ENCODE data around the gene MPRIP. TPM values are rescaled to one million over a fixed set of nuclear protein-coding genes. Genes with fewer than 3 reads are reported as not detected.

MPRIP gene
- total and polyA plus RNA-seq, 2 donors (not counting 3 experiments of a cell fraction or from before 2014, with no cell fraction given) = 94.6 to 246 TPM

GRCh38 chr17:17104494-17104893, 62.2 kb downstream of the MPRIP start:
- no TSS peak for BruUV-seq (replicated peaks)
- no peaks in the 10 kb centered on the region for H3K9me1 ChIP-seq (replicated peaks; ENCODE audit: control insufficient read depth, extremely low read depth, insufficient read depth, low read length)
- DNase-seq (ENCODE audit: low read depth, low spot score) (no peak), FAIRE-seq (peak; percentile 58)
- dilution Hi-C loops (cut with MboI; ENCODE audit: extremely low pct_ligation_motif_present, low sequenced_read_pairs) (no loop called here), intact Hi-C loops (cut with micrococcal nuclease) (no loop called here)
- POLR2A ChIA-PET = no interaction called here
- no peak overlapping the region for H3K9ac ChIP-seq (replicated peaks; ENCODE audit: extremely low read depth, insufficient read depth, low read length)
- H4K20me1 ChIP-seq (replicated peaks; ENCODE audit: control insufficient read depth, extremely low read depth, insufficient read depth, low read length) = no peaks in the 10 kb centered on the region
- no peak overlapping the region for H3K4me2 ChIP-seq (ENCODE audit: insufficient read depth, low read length)
- H3K9me3 ChIP-seq (replicated peaks; ENCODE audit: control insufficient read depth, insufficient read depth, low read length) = no peaks in the 10 kb centered on the region
- TF ChIP-seq MAX (IDR thresholded peaks at IDR 0.05; ENCODE audit: insufficient read depth, insufficient read length) = no peak
- no peak for TF ChIP-seq POLR2AphosphoS5 (IDR thresholded peaks at IDR 0.05; ENCODE audit: insufficient read depth, low read depth, low read length)
- TF ChIP-seq GATA2 (IDR thresholded peaks at IDR 0.05; ENCODE audit: insufficient read depth, insufficient read length, low read depth, low read length) = no peak
- TF ChIP-seq EZH2 (IDR thresholded peaks at IDR 0.05; ENCODE audit: borderline replicate concordance, low read depth, low read length, severe bottlenecking) = no peak
- no peak for TF ChIP-seq FOS (IDR thresholded peaks at IDR 0.05; ENCODE audit: borderline replicate concordance, insufficient read depth, low read length)
- TF ChIP-seq CTCF (IDR thresholded peaks at IDR 0.05; ENCODE audit: extremely low read depth in 1 of 2, insufficient read depth in 1 of 2, low read depth in 1 of 2, low read length in 2 of 2) = no peak
- TF ChIP-seq JUN (IDR thresholded peaks at IDR 0.05; ENCODE audit: borderline replicate concordance, insufficient read depth, insufficient read length, low read depth) = no peak
- no peak for TF ChIP-seq POLR2A (IDR thresholded peaks at IDR 0.05; ENCODE audit: low read depth, low read length)
- TF ChIP-seq MYC (IDR thresholded peaks at IDR 0.05; ENCODE audit: low read depth, low read length) = no peak
- no peaks in the 10 kb centered on the region for H3K4me1 ChIP-seq (ENCODE audit: control insufficient read depth, extremely low read depth, insufficient read depth, low read length)
- CTCF ChIA-PET = no interaction called here
- H3K79me2 ChIP-seq (ENCODE audit: control insufficient read depth, insufficient read depth, low read length) = peaks cover 86% of the 10 kb centered on the region
- H3K27ac ChIP-seq (ENCODE audit: insufficient read depth, low read depth, low read length) = no peak overlapping the region
- no peak overlapping the region for H3K4me3 ChIP-seq (replicated peaks in 1 of 3; ENCODE audit: insufficient read depth in 1 of 3, low read depth in 1 of 3, low read length in 3 of 3)
- no peaks in the 10 kb centered on the region for H3K27me3 ChIP-seq (ENCODE audit: control insufficient read depth in 2 of 2, insufficient read depth in 2 of 2, low read length in 2 of 2)
- H3K36me3 ChIP-seq (ENCODE audit: control insufficient read depth in 2 of 2, extremely low read depth in 1 of 2, insufficient read depth in 2 of 2, low read length in 2 of 2) = peaks cover 0 to 2% of the 10 kb centered on the region in 2 experiments
- no peak overlapping the region for H2AFZ ChIP-seq (ENCODE audit: low read depth, low read length)

Measured in endothelial cell of umbilical vein (primary cell).